Activated CD4-positive, alpha-beta T cell treated with anti-CD3 and anti-CD28 coated beads, Interleukin-2, amount 10 ng/mL, durations not matched to agents 7 days and 5 days (primary cell): ENCODE data around the gene ZP4. TPM values are rescaled to one million over a fixed set of nuclear protein-coding genes. Genes with fewer than 3 reads are reported as not detected.
"Not testable (repeated sequence)": the region's sequence is repeated elsewhere in the genome, so short reads cannot be mapped to it uniquely, and the experiment has no call there.

Experiments used
- CTCF ChIA-PET: fragments of 350-600 bp; sonication (Branson Sonifier 250); formaldehyde crosslinking; loops from one replicate; lab custom pipeline; 2021; ENCODE audit warnings: antibody characterized with exemption; lab: Charles Lee
- POLR2A ChIA-PET: fragments of 350-600 bp; sonication (Branson Sonifier 250); formaldehyde crosslinking; loops from one replicate; lab custom pipeline; 2021; ENCODE audit warnings: antibody characterized with exemption; lab: Charles Lee
- DNase-seq: peaks from one replicate; pipeline ENCODE4 v3.0.0-alpha.2; 2020
- H3K27ac Mint-ChIP-seq: one replicate; pipeline ENCODE4 v1.8.0; 2021; ENCODE audit warnings: mild to moderate bottlenecking, moderate library complexity, mixed read lengths
- H3K27me3 Mint-ChIP-seq: one replicate; pipeline ENCODE4 v1.8.0; 2021; ENCODE audit warnings: mixed read lengths
- H3K36me3 Mint-ChIP-seq: one replicate; pipeline ENCODE4 v1.8.0; 2021; ENCODE audit warnings: low read depth, mixed read lengths
- H3K4me1 Mint-ChIP-seq: one replicate; pipeline ENCODE4 v1.8.0; 2021; ENCODE audit warnings: mixed read lengths
- H3K4me3 Mint-ChIP-seq: one replicate; pipeline ENCODE4 v1.8.0; 2021; ENCODE audit warnings: mild to moderate bottlenecking, moderate library complexity, mixed read lengths
- H3K9me3 Mint-ChIP-seq: one replicate; pipeline ENCODE4 v1.8.0; 2021; ENCODE audit warnings: mixed read lengths
- total RNA-seq, 2 experiments: library from RNA; stranded (reverse); gene quantifications; one replicate each; pipeline ENCODE4 v1.2.3, GENCODE V29; 2021

Gene ZP4
- total RNA-seq, 2 experiments from 2014 or later, result not detected

GRCh38 chr1:237868817-237869600 lies 21.7 kb downstream of the ZP4 start:
- H3K9me3 Mint-ChIP-seq, result no peaks in the 10 kb centered on the region
- CTCF ChIA-PET, result no interaction called here
- no peak for DNase-seq

GRCh38 chr1:237867380-237867888 lies 23.3 kb downstream of the ZP4 start:
- Mint-ChIP-seq H3K4me1 (peaks cover 3% of the 10 kb centered on the region), H3K27ac (no peak overlapping the region), H3K9me3 (no peaks in the 10 kb centered on the region), H3K36me3 (no peaks in the 10 kb centered on the region), H3K4me3 (no peak overlapping the region), H3K27me3 (no peaks in the 10 kb centered on the region)
- POLR2A ChIA-PET, result no interaction called here
- CTCF ChIA-PET, result no interaction called here
- DNase-seq, result no peak

More at GRCh38 chr1:237868817-237869600, 21.7 kb downstream of the ZP4 start:
- Mint-ChIP-seq H3K4me1 (peaks cover 3% of the 10 kb centered on the region), H3K4me3 (no peak overlapping the region), H3K27ac (no peak overlapping the region), H3K27me3 (no peaks in the 10 kb centered on the region), H3K36me3 (no peaks in the 10 kb centered on the region)
- POLR2A ChIA-PET, result no interaction called here

- H3K4me3 Mint-ChIP-seq, result no peak overlapping the region
- no peaks in the 10 kb centered on the region for H3K9me3 Mint-ChIP-seq
- no peaks in the 10 kb centered on the region for H3K36me3 Mint-ChIP-seq
- DNase-seq, result no peak
- H3K4me1 Mint-ChIP-seq, result peaks cover 3% of the 10 kb centered on the region
- no peaks in the 10 kb centered on the region for H3K27me3 Mint-ChIP-seq
- CTCF ChIA-PET, result interaction anchor here (1.2 kb wide), 1 partner anchor 26 kb away, joined by 3 read pairs; no protein-coding TSS in a partner anchor
- POLR2A ChIA-PET, result no interaction called here
- no peak overlapping the region for H3K27ac Mint-ChIP-seq
Observed at GRCh38 chr1:237864338-237865244, 26.1 kb downstream of the ZP4 start.

GRCh38 chr1:237863234-237863633 lies 27.5 kb downstream of the ZP4 start:
- Mint-ChIP-seq H3K27me3 (no peaks in the 10 kb centered on the region), H3K27ac (no peak overlapping the region), H3K9me3 (no peaks in the 10 kb centered on the region), H3K4me3 (no peak overlapping the region), H3K36me3 (no peaks in the 10 kb centered on the region), H3K4me1 (peaks cover 3% of the 10 kb centered on the region)
- CTCF ChIA-PET, result no interaction called here
- no peak for DNase-seq
- POLR2A ChIA-PET, result no interaction called here

GRCh38 chr1:237861944-237862343 lies 28.8 kb downstream of the ZP4 start:
- no peak overlapping the region for H3K4me3 Mint-ChIP-seq
- no peaks in the 10 kb centered on the region for H3K9me3 Mint-ChIP-seq
- no peak overlapping the region for H3K27ac Mint-ChIP-seq
- H3K4me1 Mint-ChIP-seq, result peaks cover 3% of the 10 kb centered on the region
- DNase-seq, result no peak
- H3K36me3 Mint-ChIP-seq, result no peaks in the 10 kb centered on the region
- CTCF ChIA-PET, result no interaction called here
- POLR2A ChIA-PET, result no interaction called here
- H3K27me3 Mint-ChIP-seq, result no peaks in the 10 kb centered on the region

- H3K4me3 Mint-ChIP-seq, result no peak overlapping the region
- H3K27me3 Mint-ChIP-seq, result no peaks in the 10 kb centered on the region
- H3K4me1 Mint-ChIP-seq, result no peaks in the 10 kb centered on the region
- H3K9me3 Mint-ChIP-seq, result peaks cover 2% of the 10 kb centered on the region
- POLR2A ChIA-PET, result no interaction called here
- no peak for DNase-seq
- no peaks in the 10 kb centered on the region for H3K36me3 Mint-ChIP-seq
- CTCF ChIA-PET, result interaction anchor here (0.6 kb wide), 1 partner anchor 125 kb away, joined by 3 read pairs; no protein-coding TSS in a partner anchor
- H3K27ac Mint-ChIP-seq, result no peak overlapping the region
Observed at GRCh38 chr1:237858992-237859391, 31.7 kb downstream of the ZP4 start.

- ChIA-PET CTCF (no interaction called here), POLR2A (no interaction called here)
- Mint-ChIP-seq H3K27ac (no peak overlapping the region), H3K9me3 (peaks cover 2% of the 10 kb centered on the region), H3K4me3 (no peak overlapping the region), H3K36me3 (no peaks in the 10 kb centered on the region), H3K27me3 (no peaks in the 10 kb centered on the region), H3K4me1 (no peaks in the 10 kb centered on the region)
- DNase-seq, result no peak
Observed at GRCh38 chr1:237857455-237857854, 33.3 kb downstream of the ZP4 start.

GRCh38 chr1:237852342-237852741 lies 38.4 kb downstream of the ZP4 start:
- H3K4me1 Mint-ChIP-seq, result no peaks in the 10 kb centered on the region
- no peaks in the 10 kb centered on the region for H3K27me3 Mint-ChIP-seq
- no peak for DNase-seq
- ChIA-PET CTCF (interaction anchor here (1.4 to 1.6 kb wide), 2 partner anchors 9 to 17 kb away, joined by 3 read pairs; no protein-coding TSS in a partner anchor), POLR2A (no interaction called here)
- no peak overlapping the region for H3K27ac Mint-ChIP-seq
- no peak overlapping the region for H3K4me3 Mint-ChIP-seq
- no peaks in the 10 kb centered on the region for H3K36me3 Mint-ChIP-seq
- peaks cover 2% of the 10 kb centered on the region for H3K9me3 Mint-ChIP-seq

GRCh38 chr1:237851210-237851845 lies 39.4 kb downstream of the ZP4 start:
- POLR2A ChIA-PET, result no interaction called here
- no peak overlapping the region for H3K4me3 Mint-ChIP-seq
- H3K4me1 Mint-ChIP-seq, result no peaks in the 10 kb centered on the region
- peak; percentile 13 for DNase-seq
- H3K27ac Mint-ChIP-seq, result no peak overlapping the region
- CTCF ChIA-PET, result interaction anchor here (1.4 to 1.6 kb wide), 2 partner anchors 10 to 16 kb away, joined by 3 read pairs; no protein-coding TSS in a partner anchor
- peaks cover 2% of the 10 kb centered on the region for H3K9me3 Mint-ChIP-seq
- H3K36me3 Mint-ChIP-seq, result no peaks in the 10 kb centered on the region
- H3K27me3 Mint-ChIP-seq, result no peaks in the 10 kb centered on the region

- DNase-seq, H3K9me3 Mint-ChIP-seq, H3K36me3 Mint-ChIP-seq, POLR2A ChIA-PET, H3K27ac Mint-ChIP-seq, H3K4me1 Mint-ChIP-seq, CTCF ChIA-PET, H3K27me3 Mint-ChIP-seq, H3K4me3 Mint-ChIP-seq: not testable (repeated sequence)
Observed at GRCh38 chr1:237843516-237843915, 47.2 kb downstream of the ZP4 start.

GRCh38 chr1:237841485-237841884 lies 49.2 kb downstream of the ZP4 start:
- Mint-ChIP-seq H3K27ac (no peak overlapping the region), H3K9me3 (no peaks in the 10 kb centered on the region), H3K36me3 (no peaks in the 10 kb centered on the region), H3K4me3 (no peak overlapping the region), H3K27me3 (no peaks in the 10 kb centered on the region), H3K4me1 (no peaks in the 10 kb centered on the region)
- CTCF ChIA-PET, result no interaction called here
- POLR2A ChIA-PET, result no interaction called here
- no peak for DNase-seq

- no peaks in the 10 kb centered on the region for H3K36me3 Mint-ChIP-seq
- H3K9me3 Mint-ChIP-seq, result no peaks in the 10 kb centered on the region
- no peaks in the 10 kb centered on the region for H3K27me3 Mint-ChIP-seq
- CTCF ChIA-PET, result interaction anchor here (1.3 kb wide), 1 partner anchor 25 kb away, joined by 3 read pairs; no protein-coding TSS in a partner anchor
- POLR2A ChIA-PET, result no interaction called here
- no peak for DNase-seq
- H3K27ac Mint-ChIP-seq, result no peak overlapping the region
- H3K4me1 Mint-ChIP-seq, result no peaks in the 10 kb centered on the region
- no peak overlapping the region for H3K4me3 Mint-ChIP-seq
Observed at GRCh38 chr1:237838904-237839534, 51.7 kb downstream of the ZP4 start.
